GM19455 (cell line): Measurements from ENCODE around the gene ZNF664.
"Not testable (repeated sequence)": the region's sequence is repeated elsewhere in the genome, so short reads cannot be mapped to it uniquely, and the experiment has no call there.

Source experiments
- ATAC-seq: cut with Tn5 transposase; IDR thresholded peaks from one replicate; pipeline ENCODE4 v1.9.1; 2021; ENCODE audit not compliant: unreplicated experiment

Gene ZNF664

DNA sequence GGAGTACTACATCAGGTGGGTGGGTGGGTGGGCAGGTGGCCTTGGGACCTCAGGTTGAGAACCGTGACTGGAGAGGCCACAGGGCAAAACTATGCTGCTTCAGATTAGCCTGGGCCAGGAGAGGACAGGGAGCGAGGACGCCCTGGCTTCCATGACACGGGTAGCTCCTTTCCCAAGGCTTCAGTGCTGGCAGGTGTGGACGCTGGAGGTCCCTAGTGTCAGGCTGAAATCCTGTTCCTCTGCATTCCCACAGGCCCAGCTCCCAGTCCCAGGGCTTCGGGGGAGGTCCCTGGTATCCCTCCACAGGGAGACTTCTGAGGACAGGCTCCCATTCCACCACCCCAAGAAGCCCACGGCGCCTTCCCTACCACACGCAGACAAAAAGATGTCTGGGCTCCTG lies 32.0 kb upstream of the ZNF664 start:
- ATAC-seq, result no peak

- no peak for ATAC-seq
Measured at GRCh38 chr12:123941624-123942237, 31.3 kb upstream of the ZNF664 start.

- no peak for ATAC-seq
Measured at GRCh38 chr12:123942238-123942653, 30.8 kb upstream of the ZNF664 start.

DNA sequence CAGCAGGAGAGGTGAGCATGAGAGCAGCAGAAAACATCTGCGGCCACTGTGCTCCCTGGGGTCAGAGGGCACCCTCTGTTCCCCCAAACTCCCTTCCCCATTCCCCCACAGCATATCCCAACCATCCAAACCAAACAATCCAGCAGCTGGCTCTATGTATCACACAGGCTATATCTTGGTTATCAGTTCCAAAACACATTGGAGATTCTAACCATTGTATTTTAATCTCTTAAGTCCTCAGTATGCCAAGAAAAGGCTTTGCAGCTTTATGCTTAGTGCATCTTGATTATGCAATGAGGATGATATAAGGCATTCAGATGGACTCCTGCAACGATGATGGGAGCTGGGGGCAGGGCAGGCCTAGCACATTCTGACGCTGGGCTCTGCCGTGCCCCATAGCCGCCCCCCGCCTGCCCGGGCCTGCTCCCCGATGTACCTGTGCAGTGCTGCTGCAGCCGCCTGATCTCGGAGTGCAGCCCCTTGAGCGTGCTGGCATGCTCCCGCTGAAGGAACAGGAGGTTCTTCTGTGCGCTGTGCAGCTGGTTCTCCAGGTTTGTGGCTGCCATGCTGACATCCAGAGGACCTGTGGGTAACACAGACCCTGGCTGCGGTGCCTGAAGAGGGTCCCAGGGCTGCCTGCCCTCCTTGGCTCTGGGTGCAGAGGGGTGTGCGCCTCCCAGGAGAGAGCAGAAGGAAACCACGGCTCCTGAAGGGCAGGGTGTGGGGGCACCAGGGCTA lies 29.9 kb upstream of the ZNF664 start:
- ATAC-seq, result no peak

- ATAC-seq, result no peak
Measured at GRCh38 chr12:123943816-123944215, 29.2 kb upstream of the ZNF664 start.

GRCh38 chr12:123944696-123945095 lies 28.3 kb upstream of the ZNF664 start:
- no peak for ATAC-seq

- no peak for ATAC-seq
Measured at GRCh38 chr12:123945287-123946151, 27.5 kb upstream of the ZNF664 start.

DNA sequence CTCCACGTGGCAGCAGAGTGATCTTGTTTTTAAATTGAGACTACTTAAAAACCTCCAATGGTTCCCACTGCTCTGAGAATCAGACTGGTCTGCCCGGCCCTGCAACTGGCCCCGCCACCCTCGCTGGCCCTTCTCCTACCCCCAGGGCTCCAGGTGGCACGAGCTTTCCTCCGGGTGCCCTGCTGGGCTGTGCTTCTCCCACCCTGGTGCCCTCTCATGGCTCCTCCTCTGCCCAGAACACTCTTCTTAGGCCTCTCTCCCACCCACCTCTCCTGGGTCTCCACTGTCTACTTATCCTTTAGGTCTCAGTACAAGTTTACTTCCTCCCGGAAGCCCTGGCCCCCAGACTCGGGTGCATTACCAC lies 26.9 kb upstream of the ZNF664 start:
- ATAC-seq, result no peak

DNA sequence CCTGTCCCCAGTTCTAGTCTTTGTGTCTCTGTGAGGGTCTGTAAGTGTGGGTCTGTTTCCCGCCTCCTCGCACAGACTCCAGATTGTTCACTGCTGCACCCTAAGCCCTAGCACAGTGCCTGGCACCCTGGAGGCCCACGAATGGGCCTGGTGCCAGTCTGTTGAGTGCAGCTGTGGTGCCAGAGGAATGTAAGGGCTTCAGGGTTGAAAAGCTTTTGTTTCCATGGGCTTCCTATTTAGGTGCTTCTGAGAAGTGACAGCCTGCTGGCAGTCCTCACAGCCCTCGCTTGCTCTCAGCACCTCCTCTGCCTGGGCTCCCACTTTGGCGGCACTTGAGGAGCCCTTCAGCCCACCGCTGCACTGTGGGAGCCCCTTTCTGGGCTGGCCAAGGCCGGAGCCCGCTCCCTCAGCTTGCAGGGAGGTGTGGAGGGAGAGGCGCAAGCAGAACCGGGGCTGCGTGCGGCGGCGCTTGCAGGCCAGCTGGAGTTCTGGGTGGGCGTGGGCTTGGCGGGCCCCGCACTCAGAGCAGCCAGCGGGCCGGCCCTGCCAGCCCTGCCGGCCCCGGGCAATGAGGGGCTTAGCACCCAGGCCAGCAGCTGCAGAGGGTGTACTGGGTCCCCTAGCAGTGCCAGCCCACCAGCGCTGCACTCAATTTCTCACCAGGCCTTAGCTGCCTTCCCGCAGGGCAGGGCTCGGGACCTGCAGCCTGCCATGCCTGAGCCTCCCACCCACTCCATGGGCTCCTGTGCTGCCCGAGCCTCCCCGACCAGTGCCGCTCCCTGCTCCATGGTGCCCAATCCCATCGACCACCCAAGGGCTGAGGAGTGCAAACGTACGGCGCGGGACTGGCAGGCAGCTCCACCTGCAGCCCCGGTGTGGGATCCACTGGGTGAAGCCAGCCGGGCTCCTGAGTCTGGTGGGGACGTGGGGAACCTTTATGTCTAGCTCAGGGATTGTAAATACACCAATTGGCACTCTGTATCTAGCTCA lies 26.2 kb upstream of the ZNF664 start:
- not testable (repeated sequence) for ATAC-seq

GRCh38 chr12:123947531-123947930 lies 25.5 kb upstream of the ZNF664 start:
- ATAC-seq, result not testable (repeated sequence)

GRCh38 chr12:123948401-123948795 lies 24.6 kb upstream of the ZNF664 start:
- no peak for ATAC-seq

- ATAC-seq, result no peak
Measured at GRCh38 chr12:123948796-123949769, 23.9 kb upstream of the ZNF664 start.

GRCh38 chr12:123949770-123950165 lies 23.2 kb upstream of the ZNF664 start:
- ATAC-seq, result no peak

GRCh38 chr12:123950476-123951349 lies 22.3 kb upstream of the ZNF664 start:
- ATAC-seq, result no peak

- ATAC-seq, result no peak
Measured at GRCh38 chr12:123951467-123951866, 21.5 kb upstream of the ZNF664 start.

DNA sequence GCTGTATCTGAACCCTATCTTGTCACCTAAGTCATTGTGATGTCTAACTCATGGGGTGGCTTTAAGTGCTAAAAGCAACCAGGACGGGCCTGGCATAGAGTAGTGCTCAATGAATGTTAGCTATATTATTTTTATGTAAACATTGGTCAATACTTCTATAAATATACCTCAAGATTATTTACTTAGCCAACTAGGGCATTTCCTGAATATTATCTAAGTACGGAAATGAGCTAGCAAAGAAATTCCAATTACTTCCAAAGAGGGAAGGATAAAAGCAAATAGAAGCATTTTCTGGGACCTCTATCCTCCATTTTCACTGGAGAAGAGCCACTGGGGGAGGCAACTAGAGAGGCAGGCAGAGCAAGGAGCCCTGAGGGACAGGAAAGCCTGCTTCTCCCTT lies 21.0 kb upstream of the ZNF664 start:
- ATAC-seq, result no peak

GRCh38 chr12:123954647-123955350 lies 18.2 kb upstream of the ZNF664 start:
- ATAC-seq, result no peak

GRCh38 chr12:123956249-123956648 lies 16.8 kb upstream of the ZNF664 start:
- ATAC-seq, result no peak
